ENCODE data around the gene SIM1.

- TF ChIP-seq EZH2 (IDR thresholded peaks at IDR 0.05; ENCODE audit: insufficient read depth, low read length) (no peak), CTCF (IDR thresholded peaks at IDR 0.05; ENCODE audit: insufficient read depth, low read depth, low read length) (no peak)
These were observed 8.5 kb upstream of the SIM1 start for GRCh38 chr6:100473182-100473581.

All from astrocyte (in vitro differentiated cells and primary cell).